Neural cell (in vitro differentiated cells): ENCODE data around the gene LURAP1L. TPM values are rescaled to one million over a fixed set of nuclear protein-coding genes. Genes with fewer than 3 reads are reported as not detected.

Source experiments
- H2AFZ ChIP-seq: fragments of 200-600, 300-800 bp; sonication (generic), shearing (Covaris generic); 2 replicates; pipeline ENCODE4 v1.6.0; 2014; ENCODE audit warnings: low read depth, mild to moderate bottlenecking, antibody characterized with exemption, low read length, moderate library complexity
- H3F3A ChIP-seq: fragments of 200-600 bp; shearing (Covaris generic); 2 replicates; pipeline ENCODE4 v1.6.1; 2016; ENCODE audit warnings: mild to moderate bottlenecking, moderate library complexity, mixed read lengths, antibody characterized with exemption, low read length; ENCODE audit not compliant: insufficient read depth, poor library complexity, severe bottlenecking
- H3K27ac ChIP-seq: fragments of 200-600, 300-800 bp; sonication (generic), shearing (Covaris generic); 2 replicates; pipeline ENCODE4 v1.5.1; 2014; ENCODE audit warnings: mild to moderate bottlenecking, low read length, moderate library complexity
- H3K27me3 ChIP-seq: fragments of 300-800, 200-600 bp; sonication (generic), shearing (Covaris generic); 2 replicates; pipeline ENCODE4 v1.6.0; 2014; ENCODE audit warnings: mild to moderate bottlenecking, low read depth, low read length, moderate library complexity; ENCODE audit not compliant: insufficient read depth
- H3K36me3 ChIP-seq: fragments of 300-800, 200-600 bp; sonication (generic), shearing (Covaris generic); 2 replicates; pipeline ENCODE4 v1.5.1; 2014; ENCODE audit warnings: mild to moderate bottlenecking, antibody characterized with exemption, low read length, moderate library complexity; ENCODE audit not compliant: insufficient read depth
- H3K4me2 ChIP-seq: fragments of 300-800, 200-600 bp; sonication (generic), shearing (Covaris generic); 2 replicates; pipeline ENCODE4 v1.6.0; 2014; ENCODE audit warnings: mild to moderate bottlenecking, low read length
- H3K4me3 ChIP-seq: fragments of 300-800, 200-600 bp; sonication (generic), shearing (Covaris generic); 2 replicates; pipeline ENCODE4 v1.5.1; 2014; ENCODE audit warnings: mild to moderate bottlenecking, low read length, moderate library complexity
- H3K79me2 ChIP-seq: fragments of 200-600 bp; shearing (Covaris generic); replicated peaks from 2 replicates; pipeline ENCODE4 v1.6.0; 2014; ENCODE audit warnings: mild to moderate bottlenecking, low read length, moderate library complexity; ENCODE audit not compliant: insufficient read depth
- H3K9ac ChIP-seq: fragments of 300-800, 200-600 bp; sonication (generic), shearing (Covaris generic); 2 replicates; pipeline ENCODE4 v1.6.1; 2016; ENCODE audit warnings: mild to moderate bottlenecking, low read length, mixed read lengths
- H3K9me2 ChIP-seq: fragments of 200-600 bp; shearing (Covaris generic); 2 replicates; pipeline ENCODE4 v1.6.1; 2016; ENCODE audit warnings: mild to moderate bottlenecking, low read length, mixed read lengths; ENCODE audit not compliant: insufficient read depth
- H3K9me3 ChIP-seq: fragments of 200-600, 300-800 bp; sonication (generic), shearing (Covaris generic); 2 replicates; pipeline ENCODE4 v1.6.1; 2016; ENCODE audit warnings: mild to moderate bottlenecking, mixed run types, low read length, moderate library complexity, mixed read lengths
- H4K20me1 ChIP-seq: fragments of 200-600 bp; shearing (Covaris generic); 2 replicates; pipeline ENCODE4 v1.6.1; 2016; ENCODE audit warnings: mild to moderate bottlenecking, mixed run types; ENCODE audit not compliant: insufficient read depth
- CTCF ChIP-seq: fragments of 450-650 bp; IDR thresholded peaks from 2 replicates; pipeline ENCODE4 v1.5.1; 2014; ENCODE audit warnings: antibody characterized with exemption, mild to moderate bottlenecking, moderate library complexity; ENCODE audit not compliant: poor library complexity, severe bottlenecking
- EP300 ChIP-seq: fragments of 450-650 bp; conservative IDR thresholded peaks from 2 replicates; pipeline ENCODE4 v1.6.1; 2014; ENCODE audit warnings: antibody characterized with exemption, mild to moderate bottlenecking, moderate library complexity; ENCODE audit not compliant: poor library complexity, severe bottlenecking
- EZH2 ChIP-seq: fragments of 200-600, 300-800 bp; shearing (Covaris generic), sonication (generic); IDR thresholded peaks from 2 replicates; pipeline ENCODE4 v1.6.1; 2014; ENCODE audit warnings: antibody characterized with exemption, low read length, borderline replicate concordance, mild to moderate bottlenecking; ENCODE audit not compliant: insufficient read depth, poor library complexity, severe bottlenecking
- MXI1 ChIP-seq: fragments of 450-650 bp; conservative IDR thresholded peaks from 2 replicates; pipeline ENCODE4 v1.6.1; 2014; ENCODE audit warnings: antibody characterized with exemption, mild to moderate bottlenecking; ENCODE audit not compliant: poor library complexity, severe bottlenecking
- POLR2AphosphoS5 ChIP-seq: IDR thresholded peaks from 2 replicates; pipeline ENCODE4 v1.6.1; 2012
- RAD21 ChIP-seq: fragments of 450-650 bp; conservative IDR thresholded peaks from 2 replicates; pipeline ENCODE4 v1.6.1; 2014; ENCODE audit warnings: antibody characterized with exemption, mild to moderate bottlenecking, moderate library complexity
- REST ChIP-seq: IDR thresholded peaks from 2 replicates; pipeline ENCODE4 v1.6.1; 2012; ENCODE audit warnings: borderline replicate concordance
- SMC3 ChIP-seq: fragments of 450-650 bp; conservative IDR thresholded peaks from 2 replicates; pipeline ENCODE4 v1.6.1; 2014; ENCODE audit warnings: antibody characterized with exemption, mild to moderate bottlenecking, moderate library complexity; ENCODE audit not compliant: poor library complexity
- TAF1 ChIP-seq: IDR thresholded peaks from 2 replicates; pipeline ENCODE4 v1.6.1; 2012; ENCODE audit warnings: low read depth
- polyA plus RNA-seq: library from polyadenylated mRNA; depleted of rRNA; stranded (reverse); fragments of >200 nt; gene quantifications from 2 replicates; pipeline ENCODE4 v1.2.3, GENCODE V29; 2014

The LURAP1L gene
- polyA plus RNA-seq, 1 donor from 2014 or later = 0.59 TPM

- Histone ChIP-seq H4K20me1 (no peaks in the 10 kb centered on the region), H3K79me2 (no peaks in the 10 kb centered on the region), H3K27me3 (no peaks in the 10 kb centered on the region), H3K4me2 (no peak overlapping the region), H3K27ac (no peak overlapping the region), H3F3A (no peaks in the 10 kb centered on the region), H3K9ac (no peak overlapping the region), H3K9me2 (no peaks in the 10 kb centered on the region), H3K36me3 (no peaks in the 10 kb centered on the region), H3K9me3 (no peaks in the 10 kb centered on the region), H3K4me3 (no peak overlapping the region), H2AFZ (no peak overlapping the region)
- no peak for TF ChIP-seq REST
- no peak for TF ChIP-seq EZH2
- no peak for TF ChIP-seq POLR2AphosphoS5
- TF ChIP-seq RAD21 = no peak
- no peak for TF ChIP-seq TAF1
- TF ChIP-seq CTCF = no peak
- no peak for TF ChIP-seq SMC3
- no peak for TF ChIP-seq EP300
- no peak for TF ChIP-seq MXI1
These were observed 10.7 kb upstream of the LURAP1L start for GRCh38 chr9:12764150-12764549.

GRCh38 chr9:12765088-12765798 lies 9.6 kb upstream of the LURAP1L start:
- no peak for TF ChIP-seq TAF1
- TF ChIP-seq EP300 = no peak
- TF ChIP-seq POLR2AphosphoS5 = no peak
- no peak for TF ChIP-seq RAD21
- no peak for TF ChIP-seq CTCF
- no peak for TF ChIP-seq MXI1
- TF ChIP-seq EZH2 = no peak
- no peak for TF ChIP-seq SMC3
- no peak for TF ChIP-seq REST
- Histone ChIP-seq H3K9ac (no peak overlapping the region), H4K20me1 (no peaks in the 10 kb centered on the region), H3K27ac (no peak overlapping the region), H3K4me3 (no peak overlapping the region), H3K4me2 (no peak overlapping the region), H3F3A (no peaks in the 10 kb centered on the region), H3K27me3 (no peaks in the 10 kb centered on the region), H3K36me3 (no peaks in the 10 kb centered on the region), H3K9me2 (no peaks in the 10 kb centered on the region), H2AFZ (no peak overlapping the region), H3K79me2 (no peaks in the 10 kb centered on the region), H3K9me3 (no peaks in the 10 kb centered on the region)
